Activated T-helper 17 cell treated with anti-CD3 and anti-CD28 coated beads, Interleukin-2, amount 50 U/mL, for 72 hours (primary cell): ENCODE data around the gene OLIG2. TPM values are rescaled to one million over a fixed set of nuclear protein-coding genes. Genes with fewer than 3 reads are reported as not detected.
A peak's percentile ranks its signal among the peaks of the same experiment; 100 is the strongest.

Experiments used
- ATAC-seq: fragments of 150-1000 bp; cut with Tn5 transposase; replicated peaks from 2 replicates; pipeline ENCODE4 v1.10.0; 2021; ENCODE audit warnings: mild to moderate bottlenecking, moderate library complexity
- H3K27ac Mint-ChIP-seq: one replicate; pipeline ENCODE4 v1.8.0; 2022; ENCODE audit warnings: mixed read lengths
- H3K27me3 Mint-ChIP-seq: one replicate; pipeline ENCODE4 v1.8.0; 2022; ENCODE audit warnings: mixed read lengths
- H3K36me3 Mint-ChIP-seq: one replicate; pipeline ENCODE4 v1.8.0; 2022; ENCODE audit warnings: low read depth, mild to moderate bottlenecking, mixed read lengths
- H3K4me1 Mint-ChIP-seq: one replicate; pipeline ENCODE4 v1.8.0; 2022; ENCODE audit warnings: mixed read lengths
- H3K4me3 Mint-ChIP-seq: one replicate; pipeline ENCODE4 v1.8.0; 2022; ENCODE audit warnings: mild to moderate bottlenecking, mixed read lengths
- H3K9me3 Mint-ChIP-seq: one replicate; pipeline ENCODE4 v1.8.0; 2022; ENCODE audit warnings: mixed read lengths
- total RNA-seq, 2 donors: library from RNA; stranded (reverse); gene quantifications; one replicate each; pipeline ENCODE4 v1.2.3, GENCODE V29; 2022

The OLIG2 gene
- total RNA-seq, 2 donors from 2014 or later: not detected

GRCh38 chr21:33070998-33071769 lies 45.4 kb downstream of the OLIG2 start:
- no peak overlapping the region for H3K27ac Mint-ChIP-seq
- H3K36me3 Mint-ChIP-seq: no peaks in the 10 kb centered on the region
- ATAC-seq: no peak
- H3K27me3 Mint-ChIP-seq: peaks cover 56% of the 10 kb centered on the region
- peak overlapping the region; percentile 69 for H3K4me3 Mint-ChIP-seq
- H3K9me3 Mint-ChIP-seq: no peaks in the 10 kb centered on the region
- H3K4me1 Mint-ChIP-seq: no peaks in the 10 kb centered on the region

- H3K27ac Mint-ChIP-seq: no peak overlapping the region
- H3K4me1 Mint-ChIP-seq: no peaks in the 10 kb centered on the region
- no peaks in the 10 kb centered on the region for H3K9me3 Mint-ChIP-seq
- peak overlapping the region; percentile 69 for H3K4me3 Mint-ChIP-seq
- peaks cover 49% of the 10 kb centered on the region for H3K27me3 Mint-ChIP-seq
- no peak for ATAC-seq
- no peaks in the 10 kb centered on the region for H3K36me3 Mint-ChIP-seq
These were observed 46.1 kb downstream of the OLIG2 start for GRCh38 chr21:33071770-33072306.

- Mint-ChIP-seq H3K9me3 (no peaks in the 10 kb centered on the region), H3K27ac (no peak overlapping the region), H3K4me1 (no peaks in the 10 kb centered on the region), H3K36me3 (no peaks in the 10 kb centered on the region), H3K4me3 (no peak overlapping the region), H3K27me3 (peaks cover 39% of the 10 kb centered on the region)
- no peak for ATAC-seq
These were observed 47.9 kb downstream of the OLIG2 start for GRCh38 chr21:33073636-33074035.

- Mint-ChIP-seq H3K4me1 (no peaks in the 10 kb centered on the region), H3K9me3 (no peaks in the 10 kb centered on the region), H3K27me3 (peaks cover 32% of the 10 kb centered on the region)
These were observed 49.4 kb downstream of the OLIG2 start for GRCh38 chr21:33075128-33075527.

GRCh38 chr21:33075596-33076195 lies 50.0 kb downstream of the OLIG2 start:
- Mint-ChIP-seq H3K9me3 (no peaks in the 10 kb centered on the region), H3K27me3 (peaks cover 32% of the 10 kb centered on the region), H3K27ac (no peak overlapping the region), H3K4me1 (no peaks in the 10 kb centered on the region), H3K36me3 (no peaks in the 10 kb centered on the region), H3K4me3 (no peak overlapping the region)
- ATAC-seq: no peak

More at GRCh38 chr21:33075128-33075527, 49.4 kb downstream of the OLIG2 start:
- no peaks in the 10 kb centered on the region for H3K36me3 Mint-ChIP-seq
- H3K4me3 Mint-ChIP-seq: no peak overlapping the region
- no peak for ATAC-seq
- no peak overlapping the region for H3K27ac Mint-ChIP-seq

- Mint-ChIP-seq H3K27ac (no peak overlapping the region), H3K36me3 (no peaks in the 10 kb centered on the region), H3K27me3 (peaks cover 26% of the 10 kb centered on the region), H3K4me3 (no peak overlapping the region), H3K9me3 (no peaks in the 10 kb centered on the region), H3K4me1 (no peaks in the 10 kb centered on the region)
- no peak for ATAC-seq
These were observed 51.0 kb downstream of the OLIG2 start for GRCh38 chr21:33076600-33077329.

Other genes with a start within 250 kb of the OLIG2 start
- gene OLIG1, start 44.2 kb downstream of the OLIG2 start, total RNA-seq: not detected
- 10 to 100 TPM; 34.6 to 35.4 TPM for gene IFNAR2, start 204.0 kb downstream of the OLIG2 start, total RNA-seq
- 10 to 100 TPM; 30.1 to 46.7 TPM for gene IL10RB, start 240.4 kb downstream of the OLIG2 start, total RNA-seq